ENCODE results near the gene GLI1.

DNA sequence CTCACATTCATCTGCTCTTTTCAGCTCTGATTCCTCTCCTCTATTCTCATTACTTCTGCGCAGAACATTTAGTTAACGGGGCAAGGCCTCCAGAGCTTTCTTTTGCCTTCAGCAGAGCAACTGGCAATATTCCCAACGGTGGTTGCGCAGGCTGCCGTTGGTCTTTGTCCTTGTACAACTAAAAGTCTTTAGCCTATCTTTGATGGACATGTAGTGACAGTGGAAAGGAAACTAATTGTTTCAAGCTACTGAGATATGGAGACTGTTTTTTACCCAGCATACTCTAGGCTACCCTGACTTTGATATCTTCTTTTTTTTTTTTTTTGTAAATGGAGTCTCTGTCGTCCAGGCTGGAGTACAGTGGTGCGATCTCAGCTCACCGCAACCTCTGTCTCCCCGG, 41.3 kb upstream of the GLI1 start:
- no peak for TF ChIP-seq POLR2A (IDR thresholded peaks at IDR 0.05)
- TF ChIP-seq, protein P1, sequence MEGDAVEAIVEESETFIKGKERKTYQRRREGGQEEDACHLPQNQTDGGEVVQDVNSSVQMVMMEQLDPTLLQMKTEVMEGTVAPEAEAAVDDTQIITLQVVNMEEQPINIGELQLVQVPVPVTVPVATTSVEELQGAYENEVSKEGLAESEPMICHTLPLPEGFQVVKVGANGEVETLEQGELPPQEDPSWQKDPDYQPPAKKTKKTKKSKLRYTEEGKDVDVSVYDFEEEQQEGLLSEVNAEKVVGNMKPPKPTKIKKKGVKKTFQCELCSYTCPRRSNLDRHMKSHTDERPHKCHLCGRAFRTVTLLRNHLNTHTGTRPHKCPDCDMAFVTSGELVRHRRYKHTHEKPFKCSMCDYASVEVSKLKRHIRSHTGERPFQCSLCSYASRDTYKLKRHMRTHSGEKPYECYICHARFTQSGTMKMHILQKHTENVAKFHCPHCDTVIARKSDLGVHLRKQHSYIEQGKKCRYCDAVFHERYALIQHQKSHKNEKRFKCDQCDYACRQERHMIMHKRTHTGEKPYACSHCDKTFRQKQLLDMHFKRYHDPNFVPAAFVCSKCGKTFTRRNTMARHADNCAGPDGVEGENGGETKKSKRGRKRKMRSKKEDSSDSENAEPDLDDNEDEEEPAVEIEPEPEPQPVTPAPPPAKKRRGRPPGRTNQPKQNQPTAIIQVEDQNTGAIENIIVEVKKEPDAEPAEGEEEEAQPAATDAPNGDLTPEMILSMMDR (IDR thresholded peaks at IDR 0.05) = no peak

Data from esophagus squamous epithelium (tissue), 4 donors.